GM18499 (cell line): ENCODE results near the gene CPM.
"Not testable (repeated sequence)": the region's sequence is repeated elsewhere in the genome, so short reads cannot be mapped to it uniquely, and the experiment has no call there.

Experiments used
- ATAC-seq: cut with Tn5 transposase; IDR thresholded peaks from one replicate; pipeline ENCODE4 v1.9.1; 2021; ENCODE audit warnings: moderate number of reproducible peaks; ENCODE audit not compliant: insufficient read depth, unreplicated experiment

Gene CPM

DNA sequence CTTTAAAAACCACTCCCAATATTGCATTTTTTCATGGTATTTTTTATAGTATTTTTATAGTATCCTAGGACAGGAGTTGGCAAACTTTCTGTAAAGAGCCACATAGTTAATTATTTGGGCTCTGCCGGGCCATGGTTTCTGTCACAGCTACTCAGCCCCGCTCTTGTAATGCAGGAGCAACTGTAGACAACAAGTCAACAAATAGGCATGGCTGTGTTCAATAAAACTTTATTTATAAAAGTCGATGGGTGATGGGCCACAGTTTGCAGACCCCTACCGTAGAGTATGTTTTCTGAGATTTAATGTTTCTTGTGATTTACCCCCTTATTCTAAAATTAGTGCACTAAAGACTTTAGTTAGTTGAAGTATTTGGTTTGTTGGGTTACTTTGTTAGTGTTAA is 99.5 kb downstream of the CPM start:
- ATAC-seq: no peak

DNA sequence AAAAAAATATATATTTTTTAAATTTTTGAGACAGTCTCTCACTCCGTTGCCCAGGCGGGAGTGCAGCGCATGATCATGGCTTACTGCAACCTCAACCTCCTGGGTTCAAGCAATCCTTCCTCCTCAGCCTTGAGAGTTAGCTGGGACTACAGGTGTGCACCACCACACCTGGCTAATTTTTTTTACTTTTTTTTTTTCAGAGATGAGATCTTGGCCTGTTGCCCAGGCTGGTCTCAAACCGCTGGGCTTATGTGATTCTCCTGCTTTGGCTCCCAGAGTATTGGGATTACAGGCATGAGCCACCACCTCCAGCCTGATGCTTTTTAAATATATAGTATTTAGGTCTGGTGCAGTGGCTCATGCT is 100.5 kb downstream of the CPM start:
- ATAC-seq: no peak

DNA sequence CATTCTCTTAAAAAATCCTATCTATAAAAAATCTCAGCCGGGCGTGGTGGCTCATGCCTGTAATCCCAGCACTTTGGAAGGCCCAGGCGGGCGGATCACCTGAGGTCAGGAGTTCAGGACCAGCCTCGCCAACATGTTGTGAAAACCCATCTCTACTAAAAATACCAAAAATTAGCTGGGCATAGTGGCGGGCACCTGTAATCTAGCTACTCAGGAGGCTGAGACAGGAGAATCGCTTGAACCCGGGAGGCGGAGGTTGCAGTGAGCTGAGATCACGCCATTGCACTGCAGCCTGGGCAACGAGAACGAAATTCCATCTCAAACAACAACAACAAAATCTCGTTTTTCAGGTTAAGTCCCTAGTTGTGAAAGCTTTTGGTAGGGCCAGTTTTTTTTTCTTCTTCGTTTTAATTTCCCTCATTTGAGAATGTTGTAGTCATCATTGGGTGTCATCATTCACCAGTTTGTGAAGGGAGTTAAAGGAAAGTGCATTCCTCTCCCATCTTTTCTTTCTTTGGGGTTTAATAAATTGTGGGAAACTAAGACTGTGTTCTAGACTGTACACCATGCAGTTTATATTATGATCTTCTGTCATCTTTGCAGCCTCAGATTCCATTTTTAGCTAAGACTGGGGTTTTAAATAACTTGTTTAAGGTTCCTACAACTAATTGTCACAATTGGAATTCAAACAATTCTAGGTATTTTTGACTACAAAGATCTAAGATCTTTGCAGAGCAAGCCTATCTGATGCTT is 101.0 kb downstream of the CPM start:
- ATAC-seq: no peak

DNA sequence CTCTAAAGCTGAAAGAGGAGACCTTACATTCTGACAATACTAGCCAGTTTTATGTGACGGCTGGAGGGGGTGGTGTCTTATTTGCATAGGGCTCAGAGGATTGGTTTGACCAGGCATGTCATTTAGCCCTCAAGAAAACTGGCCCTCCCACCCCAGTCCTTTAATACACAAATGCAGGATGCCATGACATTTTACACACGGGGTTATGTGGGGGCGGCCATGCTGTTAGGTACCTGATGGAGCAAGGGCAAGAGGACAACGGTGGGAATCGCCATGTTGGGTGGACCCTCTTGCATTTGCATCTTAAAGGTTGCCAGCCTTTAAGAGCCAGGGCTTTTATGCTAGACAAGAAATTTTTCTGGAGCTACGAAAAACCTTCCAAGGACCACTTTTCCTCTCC is 101.7 kb downstream of the CPM start:
- ATAC-seq: no peak

DNA sequence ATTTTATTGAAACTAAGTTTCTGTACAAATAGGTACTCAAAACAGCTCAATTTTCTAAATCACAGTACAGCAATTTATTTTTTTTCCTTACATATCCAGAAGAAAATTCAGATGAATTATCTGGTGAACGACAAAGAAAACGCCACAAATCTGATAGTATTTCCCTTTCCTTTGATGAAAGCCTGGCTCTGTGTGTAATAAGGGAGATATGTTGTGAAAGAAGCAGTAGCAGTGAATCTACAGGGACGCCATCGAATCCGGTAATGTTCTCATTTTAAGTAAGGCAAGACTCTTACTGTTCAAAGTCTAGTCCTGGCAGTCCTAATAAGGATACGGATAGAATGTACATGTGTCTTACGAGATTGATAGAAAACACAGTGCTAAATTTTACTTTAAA is 104.3 kb downstream of the CPM start:
- no peak for ATAC-seq

DNA sequence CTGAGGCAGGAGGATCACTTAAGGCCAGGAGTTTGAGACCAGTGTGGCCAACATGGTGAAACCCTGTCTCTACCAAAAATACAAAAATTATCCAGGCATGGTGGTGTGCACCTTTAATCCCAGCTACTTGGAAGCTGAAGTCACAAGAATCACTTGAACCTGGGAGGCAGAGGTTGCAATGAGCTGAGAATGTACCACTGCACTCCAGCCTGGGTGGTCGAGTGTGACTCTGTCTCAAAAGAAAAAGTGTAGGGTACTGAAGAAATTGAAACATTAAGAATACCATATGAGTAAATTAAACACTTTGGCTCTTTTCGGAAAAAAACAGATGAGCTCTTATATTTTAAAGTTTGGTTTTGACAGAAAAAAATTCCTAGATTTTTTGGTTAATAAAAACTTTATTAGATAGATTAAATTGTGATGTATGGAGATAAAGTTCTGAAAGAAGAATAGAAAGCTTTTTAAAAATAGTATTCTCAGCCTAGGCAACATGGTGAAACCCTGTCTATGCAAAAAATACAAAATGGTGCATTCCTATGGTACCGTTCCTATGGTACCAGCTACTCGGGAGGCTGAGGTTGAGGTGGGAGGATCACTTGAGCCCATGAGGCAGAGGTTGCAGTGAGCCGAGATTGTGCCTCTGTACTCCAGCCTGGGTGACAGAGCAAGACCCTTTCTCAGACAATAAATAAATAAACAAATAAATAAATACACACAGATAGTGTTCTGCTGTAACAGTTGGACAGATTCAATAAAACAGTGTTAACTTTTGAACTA is 104.9 kb downstream of the CPM start:
- no peak for ATAC-seq

- ATAC-seq: no peak
Measured at GRCh38 chr12:68825569-68826217, 107.3 kb downstream of the CPM start.

- ATAC-seq: no peak
Measured at GRCh38 chr12:68824597-68825250, 108.2 kb downstream of the CPM start.

GRCh38 chr12:68824131-68824530 is 108.8 kb downstream of the CPM start:
- no peak for ATAC-seq

DNA sequence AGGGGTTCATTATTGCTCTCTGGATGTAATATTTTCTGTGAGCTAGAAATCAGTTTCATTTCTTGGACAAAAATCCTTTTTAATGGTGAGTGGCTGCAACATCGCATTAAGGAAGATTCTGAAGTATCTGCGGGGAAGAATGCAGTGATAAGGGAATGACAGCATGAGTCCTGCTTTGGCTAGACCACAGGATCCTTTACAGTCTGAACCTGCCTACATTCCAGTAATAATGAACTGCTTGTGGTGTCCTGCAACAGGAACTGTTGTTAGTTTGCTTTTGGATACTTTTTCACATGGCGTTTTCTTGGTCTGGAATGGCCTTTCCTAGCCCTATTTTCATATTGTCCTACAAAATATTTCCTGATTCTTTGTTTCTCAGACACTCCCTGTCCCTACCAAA is 109.3 kb downstream of the CPM start:
- ATAC-seq: no peak

GRCh38 chr12:68821357-68822188 is 111.4 kb downstream of the CPM start:
- no peak for ATAC-seq

DNA sequence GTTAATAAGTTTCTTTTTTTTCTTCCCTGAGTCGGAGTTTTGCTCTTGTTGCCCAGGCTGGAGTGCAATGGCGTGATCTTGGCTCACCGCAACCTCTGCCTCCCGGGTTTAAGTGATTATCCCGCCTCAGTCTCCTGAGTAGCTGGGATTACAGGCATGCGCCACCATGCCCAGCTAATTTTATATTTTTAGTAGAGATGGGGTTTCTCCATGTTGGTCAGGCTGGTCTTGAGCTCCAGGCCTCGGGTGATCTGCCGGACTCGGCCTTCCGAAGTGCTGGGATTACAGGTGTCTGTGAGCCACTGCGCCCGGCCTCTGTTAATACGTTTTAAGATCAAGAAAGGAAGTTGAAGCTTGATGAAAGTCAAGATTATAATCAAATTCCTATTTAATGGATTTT is 113.5 kb downstream of the CPM start:
- not testable (repeated sequence) for ATAC-seq

DNA sequence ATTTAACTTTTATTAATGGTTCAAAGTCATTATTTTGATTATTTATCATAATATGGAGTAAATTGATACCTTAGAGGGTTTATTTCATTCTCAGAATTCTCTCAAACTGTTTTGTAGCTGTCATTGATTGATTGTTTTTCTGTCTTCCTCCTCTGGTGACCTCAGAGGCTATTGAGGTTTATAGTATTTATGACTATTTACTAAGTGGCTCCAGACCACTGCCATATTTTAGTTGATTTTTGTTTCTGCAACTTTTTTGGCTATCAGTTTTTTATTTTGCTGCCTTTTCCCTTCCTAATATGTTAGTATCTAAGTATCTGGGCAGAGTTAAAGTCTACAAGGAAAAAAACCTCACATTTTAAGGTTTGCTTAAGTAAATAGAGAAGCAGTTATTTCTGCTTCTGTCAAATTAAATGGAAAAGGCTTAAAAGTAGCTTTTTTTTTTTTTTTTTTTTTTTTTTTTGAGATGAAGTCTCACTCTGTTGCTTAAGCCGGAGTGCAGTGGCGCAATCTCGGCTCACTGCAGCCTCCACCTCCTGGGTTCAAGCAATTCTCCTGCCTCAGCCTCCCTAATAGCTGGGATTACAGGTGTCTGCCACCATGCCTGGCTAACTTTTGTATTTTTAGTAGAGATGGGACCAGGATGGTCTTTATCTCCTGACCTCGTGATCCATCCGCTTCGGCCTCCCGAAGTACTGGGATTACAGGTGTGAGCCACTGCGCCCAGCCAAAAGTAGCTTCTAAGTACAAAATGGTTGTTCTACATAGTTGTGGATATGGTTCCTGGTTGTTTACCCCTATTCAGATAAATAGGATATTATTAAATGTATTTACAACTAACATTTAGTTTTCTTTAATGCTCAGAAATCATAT is 116.8 kb downstream of the CPM start:
- no peak for ATAC-seq

- ATAC-seq: no peak
Measured at GRCh38 chr12:68815232-68815927, 117.6 kb downstream of the CPM start.

DNA sequence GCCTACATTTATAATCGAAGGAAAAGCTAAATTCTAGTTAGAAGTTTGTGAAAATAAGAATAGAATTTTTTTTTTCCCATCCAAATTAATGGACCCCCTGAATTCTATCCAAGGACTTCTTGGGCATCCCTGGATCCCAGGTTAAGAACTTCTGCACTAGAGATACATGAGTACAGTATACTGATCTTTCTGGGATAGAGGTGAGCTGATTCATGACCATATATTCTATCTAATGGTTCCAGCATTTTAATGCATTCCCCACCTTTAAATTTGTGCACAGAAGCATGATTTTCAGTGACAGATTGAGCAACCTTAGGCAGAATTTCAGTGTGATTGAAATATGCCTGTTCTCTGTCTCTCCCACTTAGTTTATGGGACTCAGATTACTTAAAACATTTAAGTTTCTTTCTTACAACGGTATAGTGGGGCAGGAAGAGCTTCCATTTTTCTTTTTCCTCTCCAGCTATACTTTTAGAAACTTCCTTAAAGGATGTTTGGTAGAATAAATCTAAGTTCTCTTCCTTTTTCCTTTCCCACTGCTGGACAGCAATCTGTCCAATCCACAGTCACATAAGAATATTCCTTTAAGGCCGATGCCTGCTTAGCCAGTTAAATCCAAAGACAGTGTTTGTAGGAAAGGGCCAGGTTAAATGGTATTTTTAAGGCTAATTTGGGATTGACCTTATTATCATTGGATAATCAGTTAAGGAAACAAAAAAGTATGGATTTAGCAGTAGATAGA is 118.3 kb downstream of the CPM start:
- ATAC-seq: no peak

DNA sequence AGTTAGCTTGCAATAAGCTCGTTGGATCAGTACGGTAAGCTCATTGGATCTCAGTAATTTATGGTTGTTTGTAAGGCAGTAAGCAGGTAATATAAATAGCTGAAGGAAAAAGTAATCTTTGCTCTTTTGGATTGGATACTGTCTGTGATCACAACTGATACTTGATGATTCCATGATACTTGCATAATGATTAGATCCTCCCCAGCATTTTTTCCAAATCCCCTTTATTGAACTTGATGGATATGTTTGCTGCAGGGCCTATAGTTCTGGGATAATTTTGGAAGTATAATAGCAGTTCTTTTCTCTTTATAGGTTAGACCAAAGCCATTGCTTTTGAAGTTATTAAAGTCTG is 119.8 kb downstream of the CPM start:
- ATAC-seq: no peak

DNA sequence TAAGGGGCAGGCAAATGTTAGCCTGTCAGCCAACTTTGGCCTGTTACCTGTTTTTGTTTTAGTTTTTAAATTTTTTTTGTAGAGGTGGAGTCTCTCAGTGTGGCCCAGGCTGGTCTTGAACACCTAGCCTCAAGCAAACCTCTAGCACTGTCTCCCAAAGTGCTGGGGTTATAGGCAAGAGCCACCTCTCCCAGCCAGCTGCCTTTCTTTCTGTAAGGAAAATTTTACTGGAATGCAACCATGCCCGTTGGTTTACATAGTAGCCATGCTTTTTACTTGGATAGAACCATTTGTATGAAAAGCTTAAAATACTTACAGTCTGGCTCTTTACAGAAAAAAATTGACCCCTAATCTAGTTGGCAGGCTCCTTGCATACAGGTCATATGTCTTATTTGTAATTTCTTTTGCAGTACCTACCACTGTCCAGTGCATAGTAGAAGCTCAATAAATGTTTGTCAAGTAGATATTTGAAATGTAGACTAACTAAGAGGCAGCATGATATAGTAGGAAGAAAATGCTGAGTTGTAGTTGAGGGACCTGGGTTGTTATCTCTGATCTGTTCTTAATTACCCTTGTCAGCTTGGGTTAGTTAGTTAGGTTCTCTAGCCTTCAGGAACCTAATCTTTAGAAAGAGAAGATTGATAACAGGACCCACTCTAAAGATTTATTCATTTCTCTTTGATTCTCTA is 120.3 kb downstream of the CPM start:
- ATAC-seq: no peak
